ENCODE data around the gene MBLAC2. TPM values are rescaled to one million over a fixed set of nuclear protein-coding genes. Genes with fewer than 3 reads are reported as not detected.

The MBLAC2 gene
- total RNA-seq, 1 experiment from 2014 or later, result 11.0 TPM

DNA sequence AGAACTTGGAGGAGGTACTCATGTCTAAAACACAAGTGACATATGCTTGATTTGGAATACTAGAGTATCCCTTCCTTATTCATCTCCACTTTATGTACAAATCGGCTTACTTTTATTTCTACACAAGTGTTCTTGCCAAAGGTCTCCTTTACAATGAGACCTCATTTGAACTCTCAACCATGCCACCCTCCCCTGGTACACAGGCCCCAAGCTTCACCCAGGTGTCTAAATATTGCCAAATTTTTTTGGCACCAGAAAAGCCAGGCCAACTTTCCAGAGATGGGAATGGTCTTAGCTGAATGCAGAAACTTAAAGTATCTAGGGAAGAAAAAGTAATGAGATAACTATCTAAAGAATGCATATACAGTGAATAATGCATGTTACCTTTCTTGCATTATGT lies 35.9 kb upstream of the MBLAC2 start:
- TF ChIP-seq, protein P1, sequence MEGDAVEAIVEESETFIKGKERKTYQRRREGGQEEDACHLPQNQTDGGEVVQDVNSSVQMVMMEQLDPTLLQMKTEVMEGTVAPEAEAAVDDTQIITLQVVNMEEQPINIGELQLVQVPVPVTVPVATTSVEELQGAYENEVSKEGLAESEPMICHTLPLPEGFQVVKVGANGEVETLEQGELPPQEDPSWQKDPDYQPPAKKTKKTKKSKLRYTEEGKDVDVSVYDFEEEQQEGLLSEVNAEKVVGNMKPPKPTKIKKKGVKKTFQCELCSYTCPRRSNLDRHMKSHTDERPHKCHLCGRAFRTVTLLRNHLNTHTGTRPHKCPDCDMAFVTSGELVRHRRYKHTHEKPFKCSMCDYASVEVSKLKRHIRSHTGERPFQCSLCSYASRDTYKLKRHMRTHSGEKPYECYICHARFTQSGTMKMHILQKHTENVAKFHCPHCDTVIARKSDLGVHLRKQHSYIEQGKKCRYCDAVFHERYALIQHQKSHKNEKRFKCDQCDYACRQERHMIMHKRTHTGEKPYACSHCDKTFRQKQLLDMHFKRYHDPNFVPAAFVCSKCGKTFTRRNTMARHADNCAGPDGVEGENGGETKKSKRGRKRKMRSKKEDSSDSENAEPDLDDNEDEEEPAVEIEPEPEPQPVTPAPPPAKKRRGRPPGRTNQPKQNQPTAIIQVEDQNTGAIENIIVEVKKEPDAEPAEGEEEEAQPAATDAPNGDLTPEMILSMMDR (IDR thresholded peaks at IDR 0.05; ENCODE audit: unreplicated experiment), result no peak
- Mint-ChIP-seq H3K27me3 (ENCODE audit: unreplicated experiment) (no peaks in the 10 kb centered on the region), H3K36me3 (ENCODE audit: insufficient read depth, unreplicated experiment) (peaks cover 7% of the 10 kb centered on the region), H3K9me3 (ENCODE audit: low read depth, unreplicated experiment) (no peaks in the 10 kb centered on the region), H3K27ac (ENCODE audit: unreplicated experiment) (no peak overlapping the region), H3K4me3 (ENCODE audit: low read depth, unreplicated experiment) (no peak overlapping the region), H3K4me1 (ENCODE audit: low read depth, unreplicated experiment) (no peaks in the 10 kb centered on the region)
- no TSS peak for BruUV-seq (replicated peaks)
- CTCF ChIA-PET, result interaction anchor here (0.7 kb wide), 1 partner anchor 1333 kb away, joined by 3 read pairs; no protein-coding TSS in a partner anchor
- DNase-seq, result no peak
- intact Hi-C loops (cut with micrococcal nuclease; ENCODE audit: unreplicated experiment), result no loop called here

DNA sequence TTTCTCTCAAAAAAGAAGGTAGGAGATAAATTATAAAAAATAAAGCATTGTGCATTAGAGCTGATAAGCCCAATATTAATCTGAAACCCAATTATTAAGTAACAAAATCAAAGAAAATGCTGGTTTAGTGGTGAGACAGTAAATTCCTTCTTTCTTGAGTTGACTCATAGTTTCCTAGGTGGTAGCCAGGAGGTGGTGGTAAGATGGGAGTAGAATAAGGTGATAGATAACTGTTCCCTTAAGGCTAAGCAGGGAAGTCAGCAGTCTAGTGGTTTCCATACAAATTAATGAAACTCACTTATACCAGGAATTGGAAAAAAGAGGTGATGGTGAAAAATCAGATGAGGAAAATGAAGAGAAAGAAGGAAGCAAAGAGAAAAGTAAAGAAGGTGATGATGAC lies 31.6 kb upstream of the MBLAC2 start:
- intact Hi-C loops (cut with micrococcal nuclease; ENCODE audit: unreplicated experiment), result no loop called here
- DNase-seq, result no peak
- no peak overlapping the region for H3K4me3 Mint-ChIP-seq (ENCODE audit: low read depth, unreplicated experiment)
- BruUV-seq (replicated peaks), result no TSS peak
- CTCF ChIA-PET, result no interaction called here
- no peak overlapping the region for H3K27ac Mint-ChIP-seq (ENCODE audit: unreplicated experiment)
- H3K9me3 Mint-ChIP-seq (ENCODE audit: low read depth, unreplicated experiment), result no peaks in the 10 kb centered on the region
- H3K36me3 Mint-ChIP-seq (ENCODE audit: insufficient read depth, unreplicated experiment), result no peaks in the 10 kb centered on the region
- H3K4me1 Mint-ChIP-seq (ENCODE audit: low read depth, unreplicated experiment), result peaks cover 12% of the 10 kb centered on the region
- no peaks in the 10 kb centered on the region for H3K27me3 Mint-ChIP-seq (ENCODE audit: unreplicated experiment)
- TF ChIP-seq, protein P1 (IDR thresholded peaks at IDR 0.05; ENCODE audit: unreplicated experiment), result no peak

DNA sequence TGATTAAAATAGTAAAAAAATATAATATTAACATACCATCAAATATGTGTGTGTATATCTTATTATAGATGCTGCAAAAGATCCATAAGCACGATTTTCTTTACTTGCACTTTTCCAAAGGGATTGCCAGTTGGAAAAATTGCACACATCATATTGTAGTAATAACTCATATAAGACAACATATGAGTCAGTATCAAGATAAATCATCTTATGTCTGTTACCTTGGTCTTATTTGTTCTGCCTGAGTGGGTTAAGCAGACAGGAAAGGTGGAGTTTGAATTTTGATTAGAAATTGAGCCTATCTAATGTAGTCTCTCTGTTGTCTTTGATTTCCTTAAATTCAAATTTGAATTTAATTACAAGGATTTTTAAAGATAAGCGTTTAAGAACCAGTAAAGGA lies 30.2 kb upstream of the MBLAC2 start:
- Mint-ChIP-seq H3K36me3 (ENCODE audit: insufficient read depth, unreplicated experiment) (no peaks in the 10 kb centered on the region), H3K4me1 (ENCODE audit: low read depth, unreplicated experiment) (peaks cover 12% of the 10 kb centered on the region), H3K27me3 (ENCODE audit: unreplicated experiment) (no peaks in the 10 kb centered on the region), H3K27ac (ENCODE audit: unreplicated experiment) (no peak overlapping the region), H3K4me3 (ENCODE audit: low read depth, unreplicated experiment) (no peak overlapping the region), H3K9me3 (ENCODE audit: low read depth, unreplicated experiment) (no peaks in the 10 kb centered on the region)
- no TSS peak for BruUV-seq (replicated peaks)
- intact Hi-C loops (cut with micrococcal nuclease; ENCODE audit: unreplicated experiment), result no loop called here
- TF ChIP-seq, protein P1 (IDR thresholded peaks at IDR 0.05; ENCODE audit: unreplicated experiment), result no peak
- DNase-seq, result no peak
- CTCF ChIA-PET, result interaction anchor here (0.7 kb wide), 1 partner anchor 704 kb away, joined by 3 read pairs; no protein-coding TSS in a partner anchor

DNA sequence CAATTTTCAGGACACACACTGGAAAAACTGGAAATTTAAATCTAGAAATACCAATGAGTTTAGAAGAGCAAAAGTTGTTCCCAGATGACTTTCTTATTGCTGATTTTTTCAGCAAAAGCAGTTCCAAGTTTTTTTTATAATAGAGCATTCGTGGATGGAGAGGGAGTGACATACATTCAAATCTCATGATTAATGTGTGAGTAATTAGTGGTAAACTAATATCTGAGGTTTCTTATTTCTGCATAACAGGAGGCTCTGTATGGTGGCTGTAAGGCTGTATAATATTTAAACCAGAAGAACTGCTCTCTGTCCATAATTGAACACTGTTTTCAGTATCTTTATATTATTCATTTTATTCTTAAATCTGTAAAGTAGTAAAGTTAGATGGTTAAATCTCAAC lies 29.0 kb upstream of the MBLAC2 start:
- Mint-ChIP-seq H3K4me1 (ENCODE audit: low read depth, unreplicated experiment) (peaks cover 12% of the 10 kb centered on the region), H3K9me3 (ENCODE audit: low read depth, unreplicated experiment) (no peaks in the 10 kb centered on the region), H3K27me3 (ENCODE audit: unreplicated experiment) (no peaks in the 10 kb centered on the region), H3K27ac (ENCODE audit: unreplicated experiment) (peak overlapping the region; percentile 43), H3K36me3 (ENCODE audit: insufficient read depth, unreplicated experiment) (no peaks in the 10 kb centered on the region), H3K4me3 (ENCODE audit: low read depth, unreplicated experiment) (no peak overlapping the region)
- TF ChIP-seq, protein P1 (IDR thresholded peaks at IDR 0.05; ENCODE audit: unreplicated experiment), result no peak
- intact Hi-C loops (cut with micrococcal nuclease; ENCODE audit: unreplicated experiment), result no loop called here
- no peak for DNase-seq
- CTCF ChIA-PET, result no interaction called here
- no TSS peak for BruUV-seq (replicated peaks)

Data from Calu3 (cell line).